SHP77 treated with DMSO at 0.1 percent for 48 hours (cell line): ENCODE data around the gene GNMT.
"Not testable (repeated sequence)": the region's sequence is repeated elsewhere in the genome, so short reads cannot be mapped to it uniquely, and the experiment has no call there.

Source experiments
- DNase-seq: peaks from one replicate; lab custom pipeline; 2025; lab: John Stamatoyannopoulos, UW

The GNMT gene

GRCh38 chr6:42941356-42941755, 19.2 kb upstream of the GNMT start:
- DNase-seq, result not testable (repeated sequence)

- no peak for DNase-seq
These were observed 18.1 kb upstream of the GNMT start for GRCh38 chr6:42942444-42942843.

GRCh38 chr6:42947950-42948349, 12.6 kb upstream of the GNMT start:
- DNase-seq, result no peak

GRCh38 chr6:42952389-42952788, 8.2 kb upstream of the GNMT start:
- no peak for DNase-seq

- not testable (repeated sequence) for DNase-seq
These were observed 6.1 kb upstream of the GNMT start for GRCh38 chr6:42954405-42954804.

- DNase-seq, result no peak
These were observed 2.4 kb upstream of the GNMT start for GRCh38 chr6:42958125-42958524.

- no peak for DNase-seq
These were observed 674 bp upstream of the GNMT start for GRCh38 chr6:42959917-42960242.

- no peak for DNase-seq
These were observed 491 bp downstream of the GNMT start for GRCh38 chr6:42961020-42961470.

- DNase-seq, result no peak
These were observed 1.5 kb downstream of the GNMT start for GRCh38 chr6:42962096-42962495.

GRCh38 chr6:42962502-42963178, 2.1 kb downstream of the GNMT start:
- DNase-seq, result no peak

- DNase-seq, result no peak
These were observed 2.8 kb downstream of the GNMT start for GRCh38 chr6:42963179-42963854.

GRCh38 chr6:42963855-42964605, 3.5 kb downstream of the GNMT start:
- no peak for DNase-seq

- DNase-seq, result no peak
These were observed 6.0 kb downstream of the GNMT start for GRCh38 chr6:42966571-42966970.

- no peak for DNase-seq
These were observed 6.7 kb downstream of the GNMT start for GRCh38 chr6:42967228-42967627.

- no peak for DNase-seq
These were observed 7.7 kb downstream of the GNMT start for GRCh38 chr6:42968126-42968701.

- no peak for DNase-seq
These were observed 8.2 kb downstream of the GNMT start for GRCh38 chr6:42968783-42969182.

GRCh38 chr6:42969431-42969830, 8.9 kb downstream of the GNMT start:
- DNase-seq, result no peak

- DNase-seq, result no peak
These were observed 9.4 kb downstream of the GNMT start for GRCh38 chr6:42969934-42970333.

- no peak for DNase-seq
These were observed 10.5 kb downstream of the GNMT start for GRCh38 chr6:42970871-42971612.

GRCh38 chr6:42971746-42972327, 11.3 kb downstream of the GNMT start:
- DNase-seq, result no peak

GRCh38 chr6:42973926-42974325, 13.4 kb downstream of the GNMT start:
- no peak for DNase-seq
